Mammary epithelial cell (primary cell): ENCODE data around the gene TTC16.

Experiments used
- EZH2 ChIP-seq: IDR thresholded peaks from 2 replicates; pipeline ENCODE4 v1.6.1; 2012; ENCODE audit warnings: low read length, inconsistent platforms, borderline replicate concordance
- TF ChIP-seq, protein P1 (sequence below), 2 donors: IDR thresholded peaks in 1 of 2; conservative IDR thresholded peaks in 1 of 2; 2 replicates each; pipeline ENCODE4 v1.5.1; 2011 to 2012; ENCODE audit warnings: inconsistent platforms in 2 of 2, low read length in 2 of 2, mild to moderate bottlenecking in 2 of 2, control low read depth in 1 of 2, low read depth in 1 of 2; ENCODE audit not compliant: insufficient read depth in 1 of 2; ENCODE audit errors: extremely low read depth in 1 of 2

DNA sequence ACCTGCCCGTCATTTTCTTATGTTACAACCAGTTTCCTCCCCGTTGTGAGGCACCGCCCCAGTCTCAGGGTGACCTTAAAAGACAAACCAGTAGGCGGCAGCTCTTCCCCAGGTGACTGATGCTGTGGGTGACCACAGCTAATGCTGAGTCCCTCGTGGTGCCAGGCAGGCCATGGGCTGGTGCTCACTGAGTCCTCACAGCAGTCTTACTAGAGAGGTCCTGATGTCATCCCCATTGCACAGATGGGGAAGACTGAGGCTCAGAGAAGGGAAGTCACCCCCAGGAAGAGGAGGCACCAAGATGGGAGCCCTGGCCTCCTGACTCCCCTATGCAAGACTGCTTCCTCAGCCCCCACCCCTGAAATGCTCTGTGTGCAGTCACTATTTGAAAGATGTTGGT is 8.1 kb upstream of the TTC16 start:
- TF ChIP-seq EZH2 = no peak
- TF ChIP-seq, protein P1, sequence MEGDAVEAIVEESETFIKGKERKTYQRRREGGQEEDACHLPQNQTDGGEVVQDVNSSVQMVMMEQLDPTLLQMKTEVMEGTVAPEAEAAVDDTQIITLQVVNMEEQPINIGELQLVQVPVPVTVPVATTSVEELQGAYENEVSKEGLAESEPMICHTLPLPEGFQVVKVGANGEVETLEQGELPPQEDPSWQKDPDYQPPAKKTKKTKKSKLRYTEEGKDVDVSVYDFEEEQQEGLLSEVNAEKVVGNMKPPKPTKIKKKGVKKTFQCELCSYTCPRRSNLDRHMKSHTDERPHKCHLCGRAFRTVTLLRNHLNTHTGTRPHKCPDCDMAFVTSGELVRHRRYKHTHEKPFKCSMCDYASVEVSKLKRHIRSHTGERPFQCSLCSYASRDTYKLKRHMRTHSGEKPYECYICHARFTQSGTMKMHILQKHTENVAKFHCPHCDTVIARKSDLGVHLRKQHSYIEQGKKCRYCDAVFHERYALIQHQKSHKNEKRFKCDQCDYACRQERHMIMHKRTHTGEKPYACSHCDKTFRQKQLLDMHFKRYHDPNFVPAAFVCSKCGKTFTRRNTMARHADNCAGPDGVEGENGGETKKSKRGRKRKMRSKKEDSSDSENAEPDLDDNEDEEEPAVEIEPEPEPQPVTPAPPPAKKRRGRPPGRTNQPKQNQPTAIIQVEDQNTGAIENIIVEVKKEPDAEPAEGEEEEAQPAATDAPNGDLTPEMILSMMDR (conservative IDR thresholded peaks at IDR 0.05 in 1 of 2, IDR thresholded peaks at IDR 0.05 in 1 of 2; ENCODE audit: extremely low read depth in 1 of 2, insufficient read depth in 1 of 2, low read depth in 1 of 2, low read length in 2 of 2) = no peak
